H1 (cell line): ENCODE measurements around the gene NCK2. TPM values are rescaled to one million over a fixed set of nuclear protein-coding genes. Genes with fewer than 3 reads are reported as not detected.

Source experiments
- CTCF ChIA-PET: fragments of 300-600 bp; sonication (Branson Sonifier 250); formaldehyde crosslinking; loops from one replicate; lab custom pipeline; 2021; ENCODE audit not compliant: partially characterized antibody; lab: Charles Lee
- POLR2A ChIA-PET: fragments of 300-600 bp; sonication (Branson Sonifier 250); formaldehyde crosslinking; loops from one replicate; lab custom pipeline; 2021; ENCODE audit warnings: inconsistent platforms; ENCODE audit not compliant: partially characterized antibody; lab: Charles Lee
- DNase-seq, 2 experiments: peaks; one replicate each; pipeline versions ENCODE4 v3.0.0 to v3.0.0-alpha.2; 2010 to 2022; ENCODE audit warnings: low spot score in 2 of 2, low read depth in 1 of 2, mixed read lengths in 1 of 2
- FAIRE-seq: peaks from 2 replicates; lab custom pipeline; 2011; peaks lifted over from hg19 to GRCh38; lab: Jason Lieb, UNC
- H2AFZ ChIP-seq: 2 replicates; pipeline ENCODE4 v1.8.1; 2012; ENCODE audit warnings: low read length, inconsistent platforms
- H2AK5ac ChIP-seq: 2 replicates; pipeline ENCODE4 v1.6.1; 2013; ENCODE audit warnings: low read depth, low read length
- H2BK120ac ChIP-seq: replicated peaks from 2 replicates; pipeline ENCODE3; 2013; ENCODE audit warnings: low read depth, low read length, inconsistent platforms
- H2BK12ac ChIP-seq: 2 replicates; pipeline ENCODE4 v1.6.1; 2013; ENCODE audit warnings: low read depth, low read length
- H2BK15ac ChIP-seq: 2 replicates; pipeline ENCODE4 v1.6.1; 2013; ENCODE audit warnings: low read length
- H2BK20ac ChIP-seq: 2 replicates; pipeline ENCODE4 v1.6.1; 2013; ENCODE audit warnings: low read length
- H2BK5ac ChIP-seq: 2 replicates; pipeline ENCODE4 v1.6.1; 2013; ENCODE audit warnings: low read depth, low read length
- H3K14ac ChIP-seq: 2 replicates; pipeline ENCODE4 v1.6.1; 2013; ENCODE audit warnings: inconsistent platforms; ENCODE audit not compliant: insufficient read length
- H3K18ac ChIP-seq: 2 replicates; pipeline ENCODE4 v1.6.1; 2013; ENCODE audit warnings: low read length; ENCODE audit errors: extremely low read depth
- H3K23ac ChIP-seq: 2 replicates; pipeline ENCODE4 v1.6.1; 2013; ENCODE audit warnings: inconsistent platforms; ENCODE audit not compliant: insufficient read length
- H3K23me2 ChIP-seq: 2 replicates; pipeline ENCODE4 v1.6.1; 2013; ENCODE audit warnings: low read depth, low read length
- H3K27ac ChIP-seq: 2 replicates; pipeline ENCODE4 v1.6.1; 2011; ENCODE audit warnings: low read depth, low read length, inconsistent platforms
- H3K27me3 ChIP-seq, 4 experiments: replicated peaks in 1 of 4; 1 replicate in 1 of 4; 2 replicates in 3 of 4; pipeline versions ENCODE4 v1.6.1 to v1.8.1; 2011 to 2013; ENCODE audit warnings: low read length in 3 of 4, mild to moderate bottlenecking in 3 of 4, inconsistent platforms in 2 of 4, mixed read lengths in 2 of 4, moderate library complexity in 1 of 4; ENCODE audit not compliant: control insufficient read depth in 3 of 4, insufficient read depth in 3 of 4; ENCODE audit errors: extremely low read depth in 1 of 4
- H3K36me3 ChIP-seq, 4 experiments: 2 replicates each; pipeline versions ENCODE4 v1.6.1 to v1.8.1; 2011 to 2013; ENCODE audit warnings: mild to moderate bottlenecking in 4 of 4, low read length in 3 of 4, moderate library complexity in 2 of 4, control low read depth in 1 of 4, inconsistent platforms in 1 of 4; ENCODE audit not compliant: insufficient read depth in 4 of 4, control insufficient read depth in 2 of 4
- H3K4ac ChIP-seq: replicated peaks from 2 replicates; pipeline ENCODE3; 2013; ENCODE audit warnings: low read length, low read depth, mixed read lengths, inconsistent platforms; ENCODE audit not compliant: insufficient read length
- H3K4me1 ChIP-seq, 4 experiments: replicated peaks in 1 of 4; 1 replicate in 1 of 4; 2 replicates in 3 of 4; pipeline versions ENCODE4 v1.6.1 to v1.8.1; 2011 to 2013; ENCODE audit warnings: low read length in 3 of 4, inconsistent platforms in 2 of 4, mixed read lengths in 1 of 4; ENCODE audit not compliant: insufficient read depth in 4 of 4, control insufficient read depth in 3 of 4
- H3K4me2 ChIP-seq, 2 experiments: 2 replicates each; pipeline versions ENCODE4 v1.6.1 to v1.8.1; 2011 to 2013; ENCODE audit warnings: low read depth in 2 of 2, low read length in 2 of 2, control low read depth in 1 of 2, inconsistent platforms in 1 of 2, mild to moderate bottlenecking in 1 of 2; ENCODE audit not compliant: insufficient read depth in 1 of 2
- H3K4me3 ChIP-seq, 4 experiments: fragments of 200-600, 300-600 bp in 1 of 4; sonication (generic), shearing (Covaris generic), sonication (Bioruptor Twin) in 1 of 4; 2 replicates each; pipeline versions ENCODE4 v1.5.1 to v1.8.1; 2011 to 2016; ENCODE audit warnings: low read length in 4 of 4, low read depth in 3 of 4, control low read depth in 2 of 4, inconsistent platforms in 2 of 4, mild to moderate bottlenecking in 2 of 4, mixed read lengths in 1 of 4, moderate library complexity in 1 of 4; ENCODE audit not compliant: insufficient read depth in 2 of 4; ENCODE audit errors: extremely low read depth in 1 of 4
- H3K56ac ChIP-seq: replicated peaks from 2 replicates; pipeline ENCODE3; 2013; ENCODE audit warnings: low read depth, mild to moderate bottlenecking, mixed read lengths, low read length, inconsistent platforms; ENCODE audit not compliant: insufficient read length
- H3K79me1 ChIP-seq: 2 replicates; pipeline ENCODE4 v1.6.1; 2013; ENCODE audit warnings: low read depth, low read length, control low read depth
- H3K79me2 ChIP-seq, 2 experiments: 2 replicates each; pipeline versions ENCODE4 v1.6.1 to v1.8.1; 2012 to 2013; ENCODE audit warnings: low read length in 2 of 2, mild to moderate bottlenecking in 2 of 2, inconsistent platforms in 1 of 2; ENCODE audit not compliant: insufficient read depth in 2 of 2, control insufficient read depth in 1 of 2
- H3K9ac ChIP-seq, 4 experiments: replicated peaks in 1 of 4; 1 replicate in 1 of 4; 2 replicates in 3 of 4; pipeline versions ENCODE4 v1.6.1 to v1.8.1; 2011 to 2013; ENCODE audit warnings: low read depth in 3 of 4, low read length in 3 of 4, control low read depth in 2 of 4, mild to moderate bottlenecking in 2 of 4, moderate library complexity in 2 of 4, inconsistent platforms in 1 of 4; ENCODE audit errors: extremely low read depth in 1 of 4
- H3K9me3 ChIP-seq, 2 experiments: 2 replicates each; pipeline versions ENCODE4 v1.6.1 to v1.8.1; 2012 to 2013; ENCODE audit warnings: mild to moderate bottlenecking in 2 of 2, moderate library complexity in 2 of 2, control low read depth in 1 of 2, inconsistent platforms in 1 of 2, low read depth in 1 of 2, low read length in 1 of 2, mixed read lengths in 1 of 2; ENCODE audit not compliant: insufficient read depth in 2 of 2
- H4K20me1 ChIP-seq, 2 experiments: replicated peaks in 1 of 2; 2 replicates each; pipeline versions ENCODE3 to v1.8.1; 2011 to 2013; ENCODE audit warnings: inconsistent platforms in 2 of 2, low read length in 2 of 2, mild to moderate bottlenecking in 1 of 2; ENCODE audit not compliant: insufficient read depth in 2 of 2, control insufficient read depth in 1 of 2
- H4K5ac ChIP-seq: 2 replicates; pipeline ENCODE4 v1.6.1; 2013; ENCODE audit warnings: low read length, low read depth, mixed read lengths, inconsistent platforms; ENCODE audit not compliant: insufficient read length
- H4K8ac ChIP-seq: 2 replicates; pipeline ENCODE4 v1.8.0; 2013; ENCODE audit warnings: mild to moderate bottlenecking, moderate library complexity, low read length, inconsistent platforms; ENCODE audit not compliant: insufficient read depth; ENCODE audit errors: extremely low read depth
- H4K91ac ChIP-seq: replicated peaks from 2 replicates; pipeline ENCODE3; 2013; ENCODE audit warnings: low read length, mixed read lengths, inconsistent platforms; ENCODE audit not compliant: insufficient read length
- CREB1 ChIP-seq: IDR thresholded peaks from 2 replicates; pipeline ENCODE4 v1.6.1; 2012; ENCODE audit warnings: inconsistent platforms
- POU5F1 ChIP-seq: IDR thresholded peaks from 2 replicates; pipeline ENCODE4 v1.6.1; 2011; ENCODE audit warnings: low read depth, mild to moderate bottlenecking, low read length, moderate library complexity
- RFX5 ChIP-seq: IDR thresholded peaks from 2 replicates; pipeline ENCODE4 v1.6.1; 2011; ENCODE audit warnings: low read depth, low read length, improper control_type of control experiment, borderline replicate concordance
- SIX5 ChIP-seq: IDR thresholded peaks from 2 replicates; pipeline ENCODE4 v1.6.1; 2011; ENCODE audit warnings: mild to moderate bottlenecking, low read depth, low read length
- WGBS, 2 experiments: shearing (Covaris generic) in 1 of 2; methylation state at CpG; one replicate each; pipeline versions ENCODE4 v1.1.6 to v1.1.7; 2013 to 2015; ENCODE audit warnings: low lambda C conversion rate in 2 of 2, mixed read lengths in 2 of 2, inconsistent platforms in 1 of 2, low coverage in 1 of 2, missing lambda C conversion rate in 1 of 2; ENCODE audit not compliant: insufficient replicate concordance in 2 of 2, insufficient coverage in 1 of 2, insufficient read length in 1 of 2; ENCODE audit errors: extremely low coverage in 1 of 2, missing lambda C conversion rate in 1 of 2; 5-methylcytosine and 5-hydroxymethylcytosine counted together
- polyA plus RNA-seq, 7 experiments: library from polyadenylated mRNA; depleted of rRNA in 3 of 7; stranded (reverse) in 5 of 7; unstranded in 2 of 7; fragments of >200 nt in 5 of 7; fragments of 200-250 nt in 2 of 7; gene quantifications; 1 replicate in 5 of 7; 2 replicates in 1 of 7; 4 replicates in 1 of 7; pipeline versions ENCODE4 v1.2.1 to v1.2.3, GENCODE V29; 2011 to 2013; ENCODE audit warnings: missing spikeins in 2 of 7, mixed read lengths in 2 of 7
- total RNA-seq: library from RNA; stranded (reverse); fragmentation: NEBNext Ultra II Directional; extraction: Animal tissue kit (Norgen Biotek cat#: 25700); gene quantifications from 2 replicates; pipeline ENCODE4 v1.2.1, GENCODE V29; 2021
- TF ChIP-seq, protein P1 (sequence below): IDR thresholded peaks from 2 replicates; pipeline ENCODE4 v1.6.1; 2012; ENCODE audit warnings: low read length, inconsistent platforms
- TF ChIP-seq, protein P2 (sequence below): IDR thresholded peaks from 2 replicates; pipeline ENCODE4 v1.6.1; 2011; ENCODE audit warnings: low read depth, mild to moderate bottlenecking, low read length; ENCODE audit not compliant: insufficient read depth
- TF ChIP-seq, protein P3 (sequence below), 3 experiments: IDR thresholded peaks; 1 replicate in 2 of 3; 2 replicates in 1 of 3; pipeline versions ENCODE4 v1.5.1 to v1.6.1; 2011; ENCODE audit warnings: low read length in 3 of 3, mild to moderate bottlenecking in 3 of 3, inconsistent platforms in 2 of 3, low read depth in 1 of 3, moderate library complexity in 1 of 3; ENCODE audit not compliant: insufficient read depth in 1 of 3; ENCODE audit errors: control extremely low read depth in 1 of 3

NCK2 gene
- total and polyA plus RNA-seq, 2 of the 8 experiments (the other 6 are each of a cell fraction or from before 2014, with no cell fraction given) = 30.3 to 65.7 TPM

DNA sequence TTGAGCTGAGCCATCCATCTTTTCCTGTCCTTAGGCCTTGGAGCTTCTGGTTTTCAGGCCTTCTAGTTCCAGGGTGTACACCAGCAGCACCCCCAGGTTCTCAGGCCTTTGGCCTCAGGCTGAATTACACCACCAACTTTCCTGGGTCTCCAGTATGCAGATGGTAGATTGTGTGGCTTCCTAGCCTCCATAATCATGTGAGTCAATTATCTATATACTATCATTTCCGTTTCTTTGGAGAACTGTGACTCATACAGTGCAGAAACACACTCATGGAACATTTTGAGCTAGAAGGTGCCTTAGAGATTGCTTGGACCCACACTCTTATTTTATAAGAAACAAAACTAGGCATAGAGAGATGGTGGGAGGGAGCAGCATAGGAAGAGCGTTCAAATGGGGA lies 167.4 kb downstream of the NCK2 start:
- Histone ChIP-seq H3K14ac (no peak overlapping the region), H4K20me1 (no peaks in the 10 kb centered on the region), H3K9ac (no peak overlapping the region), H3K4ac (no peak overlapping the region), H4K91ac (no peak overlapping the region), H2BK5ac (no peak overlapping the region), H3K18ac (no peak overlapping the region), H3K4me2 (no peak overlapping the region), H2BK15ac (no peak overlapping the region), H2BK20ac (no peak overlapping the region), H3K4me3 (no peak overlapping the region), H3K23ac (no peak overlapping the region), H4K5ac (no peak overlapping the region), H3K27ac (no peak overlapping the region), H3K79me1 (no peaks in the 10 kb centered on the region), H3K36me3 (no peaks in the 10 kb centered on the region), H3K23me2 (no peaks in the 10 kb centered on the region), H3K4me1 (no peaks in the 10 kb centered on the region), H3K79me2 (no peaks in the 10 kb centered on the region), H2AK5ac (no peak overlapping the region), H2AFZ (no peak overlapping the region), H4K8ac (no peak overlapping the region), H3K9me3 (peaks cover 6 to 12% of the 10 kb centered on the region in 2 experiments; a peak in 2 of 4 replicates), H2BK120ac (no peak overlapping the region), H3K56ac (no peak overlapping the region), H3K27me3 (no peaks in the 10 kb centered on the region), H2BK12ac (no peak overlapping the region)
- ChIA-PET CTCF (interaction anchor here (1.0 kb wide), 2 partner anchors 58 to 368 kb away, joined by 3 read pairs; no protein-coding TSS in a partner anchor), POLR2A (no interaction called here)
- TF ChIP-seq, protein P1, sequence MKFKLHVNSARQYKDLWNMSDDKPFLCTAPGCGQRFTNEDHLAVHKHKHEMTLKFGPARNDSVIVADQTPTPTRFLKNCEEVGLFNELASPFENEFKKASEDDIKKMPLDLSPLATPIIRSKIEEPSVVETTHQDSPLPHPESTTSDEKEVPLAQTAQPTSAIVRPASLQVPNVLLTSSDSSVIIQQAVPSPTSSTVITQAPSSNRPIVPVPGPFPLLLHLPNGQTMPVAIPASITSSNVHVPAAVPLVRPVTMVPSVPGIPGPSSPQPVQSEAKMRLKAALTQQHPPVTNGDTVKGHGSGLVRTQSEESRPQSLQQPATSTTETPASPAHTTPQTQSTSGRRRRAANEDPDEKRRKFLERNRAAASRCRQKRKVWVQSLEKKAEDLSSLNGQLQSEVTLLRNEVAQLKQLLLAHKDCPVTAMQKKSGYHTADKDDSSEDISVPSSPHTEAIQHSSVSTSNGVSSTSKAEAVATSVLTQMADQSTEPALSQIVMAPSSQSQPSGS = no peak
- TF ChIP-seq CREB1 (no peak), SIX5 (no peak), POU5F1 (no peak), RFX5 (no peak)
- TF ChIP-seq, protein P2, sequence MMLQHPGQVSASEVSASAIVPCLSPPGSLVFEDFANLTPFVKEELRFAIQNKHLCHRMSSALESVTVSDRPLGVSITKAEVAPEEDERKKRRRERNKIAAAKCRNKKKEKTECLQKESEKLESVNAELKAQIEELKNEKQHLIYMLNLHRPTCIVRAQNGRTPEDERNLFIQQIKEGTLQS = no peak
- TF ChIP-seq, protein P3, sequence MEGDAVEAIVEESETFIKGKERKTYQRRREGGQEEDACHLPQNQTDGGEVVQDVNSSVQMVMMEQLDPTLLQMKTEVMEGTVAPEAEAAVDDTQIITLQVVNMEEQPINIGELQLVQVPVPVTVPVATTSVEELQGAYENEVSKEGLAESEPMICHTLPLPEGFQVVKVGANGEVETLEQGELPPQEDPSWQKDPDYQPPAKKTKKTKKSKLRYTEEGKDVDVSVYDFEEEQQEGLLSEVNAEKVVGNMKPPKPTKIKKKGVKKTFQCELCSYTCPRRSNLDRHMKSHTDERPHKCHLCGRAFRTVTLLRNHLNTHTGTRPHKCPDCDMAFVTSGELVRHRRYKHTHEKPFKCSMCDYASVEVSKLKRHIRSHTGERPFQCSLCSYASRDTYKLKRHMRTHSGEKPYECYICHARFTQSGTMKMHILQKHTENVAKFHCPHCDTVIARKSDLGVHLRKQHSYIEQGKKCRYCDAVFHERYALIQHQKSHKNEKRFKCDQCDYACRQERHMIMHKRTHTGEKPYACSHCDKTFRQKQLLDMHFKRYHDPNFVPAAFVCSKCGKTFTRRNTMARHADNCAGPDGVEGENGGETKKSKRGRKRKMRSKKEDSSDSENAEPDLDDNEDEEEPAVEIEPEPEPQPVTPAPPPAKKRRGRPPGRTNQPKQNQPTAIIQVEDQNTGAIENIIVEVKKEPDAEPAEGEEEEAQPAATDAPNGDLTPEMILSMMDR (IDR thresholded peaks at IDR 0.05; ENCODE audit: control extremely low read depth in 1 of 3, insufficient read depth in 1 of 3, low read depth in 1 of 3, low read length in 3 of 3) = no peak
- 97% methylated on average over 2 of the region's 2 CpGs; no CpG with 5 or more reads in 1 of the 2 experiments for WGBS, 2 experiments
- no peak for FAIRE-seq
- no peak for DNase-seq
